Activated CD4-positive, CD25-positive, alpha-beta regulatory T cell treated with anti-CD3 and anti-CD28 coated beads, Interleukin-2, amount 50 U/mL, for 16 hours (primary cell): Measurements from ENCODE around the gene CSAD.

Experiments used
- DNase-seq: peaks from one replicate; pipeline ENCODE4 v3.0.0-alpha.2; 2020; ENCODE audit warnings: low read depth, low spot score

Gene CSAD

GRCh38 chr12:53199700-53200099 is 19.0 kb upstream of the CSAD start:
- no peak for DNase-seq

DNA sequence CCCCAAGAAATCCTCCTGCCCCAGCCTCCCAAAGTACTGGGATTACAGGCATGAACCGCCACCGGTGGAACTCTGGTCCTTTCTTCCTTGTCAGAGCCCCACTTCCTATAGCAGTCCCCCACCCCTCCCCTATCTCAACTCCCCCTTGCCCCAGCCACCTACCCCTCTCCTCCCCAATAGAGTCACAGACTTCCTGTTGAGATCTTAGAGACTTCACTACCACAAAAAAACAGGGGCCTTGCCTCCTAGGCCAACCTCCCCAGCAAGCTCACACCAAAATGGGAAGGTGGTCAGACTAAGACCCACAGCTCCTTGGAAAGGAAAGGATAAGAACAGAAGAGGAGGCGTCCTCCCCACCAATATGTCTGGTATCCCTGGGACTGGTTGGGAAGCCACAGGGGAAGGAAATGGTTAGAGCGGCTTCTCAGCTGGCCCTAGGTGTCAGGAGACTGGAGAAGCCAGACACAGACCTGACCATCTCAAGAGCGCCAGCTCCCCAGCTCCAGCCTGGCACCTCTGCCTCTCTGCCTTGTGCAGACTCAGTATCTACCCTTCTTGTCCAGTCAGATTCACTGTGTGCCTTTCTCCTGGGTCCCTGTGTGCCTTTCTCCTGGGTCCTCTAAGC is 17.9 kb upstream of the CSAD start:
- DNase-seq = no peak

DNA sequence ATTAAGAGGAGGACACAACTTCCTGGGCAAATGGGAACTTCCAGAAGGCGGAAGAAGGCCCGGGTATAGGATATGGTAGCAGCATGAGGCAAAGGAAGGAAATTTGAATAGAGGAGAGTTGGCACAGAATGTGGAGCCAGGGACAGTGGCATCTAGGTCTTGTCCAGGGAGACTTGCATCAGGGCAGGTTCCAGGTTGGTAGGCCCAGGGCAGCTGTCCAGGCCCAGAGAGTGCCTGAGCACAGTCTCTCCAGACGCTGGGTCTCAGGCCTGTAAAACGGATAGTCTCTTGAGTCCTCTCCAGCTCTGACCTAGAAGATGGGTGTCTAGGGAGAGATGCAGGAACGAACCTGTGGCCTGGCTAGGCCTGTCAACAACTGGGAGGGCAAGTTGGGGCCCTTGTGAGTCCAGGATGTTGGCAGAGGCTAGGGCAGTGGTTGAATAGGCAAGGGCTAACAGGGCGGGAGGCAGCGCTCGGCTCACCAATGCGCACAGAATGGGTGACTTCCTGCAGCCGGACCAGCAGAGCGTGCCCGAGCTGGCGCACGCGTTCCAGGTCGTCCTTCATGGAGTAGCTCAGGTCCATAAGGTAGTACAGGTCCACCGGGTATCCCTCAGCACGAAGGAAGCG is 16.4 kb upstream of the CSAD start:
- no peak for DNase-seq

DNA sequence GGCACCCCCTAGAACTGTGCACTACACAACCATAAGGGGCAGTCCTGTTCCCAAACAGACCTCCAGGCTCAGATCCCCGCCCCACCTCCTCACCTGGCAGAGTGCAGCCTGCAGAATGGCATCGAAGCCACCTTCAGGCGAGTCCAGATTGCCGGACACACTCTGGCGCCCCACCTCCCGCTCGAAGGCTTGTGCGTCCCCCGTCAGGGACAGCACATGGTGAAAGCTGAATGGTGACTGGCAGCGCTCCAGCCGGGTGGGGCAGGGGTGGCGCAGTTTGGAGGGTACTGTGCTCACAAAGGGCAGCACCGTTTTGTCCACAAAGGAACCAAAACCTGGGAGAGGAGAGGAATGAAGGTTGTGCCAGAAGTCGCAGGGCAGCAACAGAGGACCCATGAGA is 15.8 kb upstream of the CSAD start:
- no peak for DNase-seq

DNA sequence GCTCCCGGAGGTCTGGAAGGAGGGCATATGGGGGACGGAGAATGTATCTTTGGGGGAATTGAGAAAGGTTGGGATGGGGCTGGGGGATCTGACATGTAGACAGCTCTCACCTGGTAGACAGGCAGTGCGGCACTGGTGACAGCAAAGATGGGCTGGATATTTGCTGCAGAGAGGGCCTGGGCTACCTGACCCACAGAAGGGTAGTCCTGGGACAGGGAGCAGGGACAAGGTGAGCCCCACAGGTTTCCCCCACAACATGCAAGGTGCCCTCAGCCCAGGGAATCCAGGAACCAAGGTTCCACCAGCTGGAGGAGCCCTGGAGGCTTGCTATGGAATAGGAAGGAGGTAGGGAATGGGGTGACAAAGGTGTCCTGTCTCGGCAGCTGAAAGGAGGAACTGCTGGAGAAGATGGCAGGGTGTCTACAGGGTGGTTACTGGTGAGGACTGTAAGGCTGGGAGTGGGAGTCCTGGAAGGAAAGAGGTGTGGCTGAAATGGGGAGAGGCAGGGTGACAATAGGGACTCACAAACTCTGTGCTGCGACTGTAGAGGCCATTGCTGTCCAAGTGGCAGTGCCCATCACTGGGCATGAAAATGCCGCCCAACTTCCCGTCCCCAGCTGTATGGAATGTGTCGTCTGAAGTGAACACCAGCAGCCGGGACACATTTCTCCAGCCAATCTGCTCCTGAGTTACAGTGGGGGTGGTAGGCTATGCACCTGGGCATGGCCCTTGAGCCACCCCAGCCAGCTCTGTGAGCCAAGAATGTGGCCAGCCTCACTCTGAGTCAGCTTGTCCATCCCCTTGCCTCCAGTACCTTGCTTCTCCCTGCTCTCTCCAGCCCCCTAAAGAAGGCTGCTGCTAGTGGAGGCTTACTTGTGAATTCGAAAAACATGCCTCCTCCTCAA is 15.0 kb upstream of the CSAD start:
- DNase-seq = no peak

GRCh38 chr12:53194973-53195372 is 14.2 kb upstream of the CSAD start:
- DNase-seq = no peak

GRCh38 chr12:53193985-53194716 is 13.4 kb upstream of the CSAD start:
- DNase-seq = no peak

DNA sequence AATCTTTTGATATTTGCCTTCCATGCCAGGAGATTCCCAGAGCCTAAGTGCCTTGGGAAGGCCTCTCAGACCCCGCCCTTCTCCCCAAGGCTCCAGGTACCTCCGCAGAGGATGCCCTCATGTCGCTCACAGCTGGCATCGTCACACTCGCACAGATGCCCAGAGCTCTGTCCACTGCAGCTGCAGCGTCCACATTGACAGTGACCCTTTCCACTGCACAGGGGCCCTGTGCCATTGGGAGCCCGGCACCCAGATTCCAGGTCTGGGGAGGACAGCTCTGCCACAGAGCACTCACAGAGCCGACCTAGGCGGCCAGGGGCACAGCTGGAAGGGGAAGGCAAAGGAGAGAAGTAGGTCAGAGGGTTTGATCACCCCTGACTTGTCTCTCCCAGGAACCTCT is 12.3 kb upstream of the CSAD start:
- no peak for DNase-seq

- no peak for DNase-seq
These were observed 11.9 kb upstream of the CSAD start for GRCh38 chr12:53192531-53193021.

DNA sequence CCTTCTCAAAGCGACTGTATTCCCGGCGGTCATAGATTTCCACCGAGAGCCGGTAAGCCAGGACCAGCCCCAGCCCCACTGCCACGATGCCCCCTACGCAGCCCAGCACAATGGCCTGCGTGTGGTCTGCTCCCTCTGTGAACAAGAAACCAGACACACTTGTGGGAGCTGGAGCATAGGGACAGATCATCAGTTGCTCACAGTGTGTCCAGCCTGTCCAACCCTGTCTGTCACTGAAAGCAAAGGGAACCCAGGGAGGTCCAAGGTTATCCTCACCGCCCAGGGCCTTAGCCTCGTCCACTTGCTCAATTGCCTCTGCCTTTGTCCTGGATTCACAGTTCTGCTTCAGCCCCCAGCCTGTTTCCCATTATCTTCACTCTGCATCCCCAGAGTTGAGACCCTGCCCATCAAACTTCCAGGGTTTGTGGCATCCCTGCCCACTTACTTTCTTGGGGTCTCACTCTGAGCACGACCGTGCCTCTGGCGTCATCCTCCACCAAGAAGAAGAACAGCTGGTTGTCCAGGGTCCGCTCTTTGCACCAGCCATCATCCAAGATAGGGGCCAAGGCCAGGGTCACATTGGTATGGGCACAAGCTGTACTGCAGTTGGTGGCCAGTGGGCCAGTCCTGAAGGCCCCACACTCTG is 11.3 kb upstream of the CSAD start:
- no peak for DNase-seq

GRCh38 chr12:53191096-53191884 is 10.6 kb upstream of the CSAD start:
- no peak for DNase-seq

GRCh38 chr12:53190108-53190729 is 9.5 kb upstream of the CSAD start:
- DNase-seq = peak; percentile 15

GRCh38 chr12:53187145-53187899 is 6.6 kb upstream of the CSAD start:
- no peak for DNase-seq

DNA sequence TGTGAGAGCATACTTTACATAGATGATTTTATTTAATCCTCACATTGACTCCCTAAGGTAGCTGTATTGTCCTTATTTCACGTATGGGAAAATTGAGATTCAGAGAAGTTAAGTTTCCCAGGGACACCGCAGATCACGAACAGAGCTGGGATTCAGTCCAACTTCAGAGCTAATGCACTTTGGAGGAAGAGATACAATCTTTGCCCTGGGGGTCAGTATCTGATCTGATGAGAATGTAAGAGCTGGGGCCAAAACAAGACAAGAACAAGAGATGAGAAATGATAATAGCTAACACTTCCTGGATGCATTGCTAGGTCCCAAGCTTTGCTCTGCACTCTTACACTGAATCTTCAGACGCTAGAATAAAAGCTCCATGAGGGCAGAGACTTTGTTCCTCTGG is 6.0 kb upstream of the CSAD start:
- no peak for DNase-seq

DNA sequence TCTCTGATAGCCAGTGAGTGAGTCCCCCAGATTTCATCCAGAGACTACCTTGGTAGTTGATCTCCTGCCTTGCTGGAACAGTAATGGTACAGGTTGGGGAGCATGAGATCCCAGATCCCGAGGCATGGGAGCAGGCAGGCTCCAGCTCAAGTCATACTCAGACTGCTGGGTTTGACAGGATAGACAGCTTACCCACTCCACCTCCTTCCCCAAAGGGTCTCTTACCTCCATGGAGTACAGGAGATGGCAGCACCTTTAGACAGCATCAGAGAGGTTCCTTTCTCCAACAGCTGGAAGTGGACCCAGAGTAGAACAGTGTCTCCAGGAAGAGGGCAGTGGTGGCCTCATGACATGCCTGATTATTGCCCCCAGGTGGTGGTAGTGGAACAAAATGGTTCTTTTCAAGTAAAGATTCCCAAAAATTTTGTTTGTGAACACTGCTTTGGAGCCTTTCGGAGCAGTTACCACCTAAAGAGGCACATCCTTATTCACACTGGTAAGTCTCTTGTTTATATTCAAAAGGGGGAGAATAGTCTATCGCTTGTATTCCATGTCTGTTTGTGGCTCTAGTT is 4.9 kb upstream of the CSAD start:
- DNase-seq = no peak

DNA sequence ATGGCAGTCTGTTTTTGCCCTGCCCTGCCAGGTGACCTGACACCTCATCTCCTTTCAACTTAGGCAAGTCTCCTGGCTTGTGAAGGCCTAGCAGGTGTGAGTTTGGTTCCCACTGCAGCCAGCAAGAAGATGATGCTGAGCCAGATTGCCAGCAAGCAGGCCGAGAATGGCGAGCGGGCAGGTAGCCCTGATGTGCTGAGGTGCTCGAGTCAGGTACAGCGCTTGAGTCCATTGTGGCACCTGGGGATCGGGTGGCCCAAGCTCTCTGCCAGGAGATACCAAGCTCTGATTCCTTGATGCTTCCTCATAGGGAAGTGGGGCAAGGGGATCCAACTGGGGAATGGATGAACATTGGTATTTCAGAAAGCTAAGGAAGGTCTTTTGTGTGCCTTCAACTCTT is 4.1 kb upstream of the CSAD start:
- no peak for DNase-seq

GRCh38 chr12:53182903-53183302 is 2.2 kb upstream of the CSAD start:
- DNase-seq = no peak

GRCh38 chr12:53181935-53182334 is 1.2 kb upstream of the CSAD start:
- no peak for DNase-seq
